SK-N-MC (cell line): ENCODE measurements around the gene SLC25A45.

Experiments
- EZH2 ChIP-seq: fragments of 200-600 bp; sonication (generic); IDR thresholded peaks from one replicate; pipeline ENCODE4 v1.6.1; 2017; ENCODE audit warnings: antibody characterized with exemption
- POLR2AphosphoS5 ChIP-seq: IDR thresholded peaks from 2 replicates; pipeline ENCODE4 v1.6.1; 2012; ENCODE audit warnings: mild to moderate bottlenecking, low read depth, low read length, borderline replicate concordance

- TF ChIP-seq EZH2 (no peak), POLR2AphosphoS5 (no peak)
Measured at GRCh38 chr11:65390099-65390941, 7.9 kb upstream of the SLC25A45 start.
